Pancreas (tissue), 10 donors: Measurements from ENCODE around the gene EDDM13. TPM values are rescaled to one million over a fixed set of nuclear protein-coding genes. Genes with fewer than 3 reads are reported as not detected.

Experiments used
- ATAC-seq, 4 donors: fragments of 200-7000 bp; cut with Tn5 transposase; one replicate each; pipeline versions ENCODE4 v1.8.0 to v1.9.1; 2020; ENCODE audit warnings: mild to moderate bottlenecking in 4 of 4, moderate library complexity in 4 of 4
- DNase-seq, 6 donors: peaks; one replicate each; pipeline ENCODE4 v3.0.0-alpha.2; 2020
- FAIRE-seq: peaks from 2 replicates; lab custom pipeline; 2012; peaks lifted over from hg19 to GRCh38; lab: Jason Lieb, UNC
- H3K27ac ChIP-seq, 4 donors: fragments of 200-600 bp; sonication (generic); 1 replicate in 3 of 4; 2 replicates in 1 of 4; pipeline versions ENCODE4 v1.5.0 to v1.8.0; 2020
- H3K27me3 ChIP-seq, 4 donors: fragments of 200-600 bp; one replicate each; pipeline ENCODE4 v1.8.0; 2021
- H3K36me3 ChIP-seq, 3 donors: fragments of 200-600 bp; sonication (generic) in 1 of 3; one replicate each; pipeline versions ENCODE4 v1.5.0 to v1.8.0; 2020 to 2021
- H3K4me1 ChIP-seq, 3 donors: fragments of 200-600 bp; one replicate each; pipeline ENCODE4 v1.8.0; 2021
- H3K4me3 ChIP-seq, 4 donors: fragments of 200-600 bp; sonication (generic) in 2 of 4; one replicate each; pipeline versions ENCODE4 v1.5.0 to v1.8.0; 2020 to 2021
- H3K9me3 ChIP-seq, 4 donors: fragments of 200-600 bp; one replicate each; pipeline ENCODE4 v1.8.0; 2021
- WGBS, 2 donors: extraction: QIAGEN DNeasy Blood & Tissue Kit; methylation state at CpG; one replicate each; pipeline ENCODE4 v1.1.7; 2013; 5-methylcytosine and 5-hydroxymethylcytosine counted together
- intact Hi-C, 3 donors: fragments of 100-400 bp; cut with DNase I; formaldehyde crosslinking; loops; one replicate each; pipeline versions ENCODE4 v1.11.1 to v1.14.2; 2022
- polyA plus RNA-seq, 2 donors: library from polyadenylated mRNA; stranded (reverse); fragments of 200-250 nt; gene quantifications; one replicate each; pipeline ENCODE4 v1.2.3, GENCODE V29; 2013
- total RNA-seq, 6 donors: library from RNA; stranded (reverse); fragmentation: NEBNext Ultra II Directional in 4 of 6; extraction: Animal tissue kit (Norgen Biotek cat#: 25700) in 4 of 6; gene quantifications; one replicate each; pipeline versions ENCODE4 v1.2.1 to v1.2.4, GENCODE V29; 2021 to 2023
- TF ChIP-seq, protein P1 (sequence below), 4 donors: fragments of 200-600 bp; sonication (generic) in 3 of 4; IDR thresholded peaks; one replicate each; pipeline versions ENCODE4 v1.5.0 to v1.8.0; 2021; ENCODE audit warnings: antibody characterized with exemption in 4 of 4
- donor health status: healthy with polysubstance abuse.
- donor health status: DM: no; HTN: no; CAD: no; lungs with moderate emphysema.
- donor health status: DM: no; HTN: no; CAD: no.
- donor health status: control.
- donor health status: control.
- donor health status: Bipolar disorder and iron deficiency.
- donor health status: DM: yes; HTN: yes; CAD: no.
- donor health status: DM: no; HTN: no; CAD: no.
- donor health status: DM: no; HTN: no; CAD: no.
- donor health status: DM: yes; HTN: yes; CAD: no.

Gene EDDM13
- total and polyA plus RNA-seq, 8 donors: 0.49 TPM; not detected in 7

DNA sequence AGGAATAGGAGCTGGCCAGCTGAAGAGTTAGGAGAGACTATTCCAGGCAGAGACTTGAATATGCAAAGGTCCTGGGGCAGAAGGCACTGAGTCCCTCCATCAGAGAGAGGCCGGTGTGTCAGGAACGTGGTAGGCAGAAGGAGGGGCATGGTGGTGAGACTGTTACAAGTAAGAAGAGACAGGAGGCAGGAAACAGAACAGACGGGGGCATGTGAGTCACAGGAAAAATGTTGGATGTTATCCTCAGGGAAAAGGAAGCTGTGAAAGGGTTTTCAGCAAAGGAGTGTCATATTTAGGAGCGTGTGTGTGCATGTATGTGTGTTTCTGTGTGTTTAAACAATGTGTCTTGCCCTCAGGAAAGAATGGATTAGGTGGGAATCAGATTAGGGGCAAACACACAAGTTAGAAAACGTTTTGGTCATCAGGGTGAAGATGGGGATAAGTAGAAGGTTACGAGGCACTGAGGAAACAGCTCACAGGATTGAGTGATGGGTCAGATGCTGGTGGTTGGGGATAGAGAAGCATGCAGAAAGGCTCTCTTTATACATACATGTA lies 1.1 kb downstream of the EDDM13 start:
- no peaks in the 10 kb centered on the region for H3K4me1 ChIP-seq

DNA sequence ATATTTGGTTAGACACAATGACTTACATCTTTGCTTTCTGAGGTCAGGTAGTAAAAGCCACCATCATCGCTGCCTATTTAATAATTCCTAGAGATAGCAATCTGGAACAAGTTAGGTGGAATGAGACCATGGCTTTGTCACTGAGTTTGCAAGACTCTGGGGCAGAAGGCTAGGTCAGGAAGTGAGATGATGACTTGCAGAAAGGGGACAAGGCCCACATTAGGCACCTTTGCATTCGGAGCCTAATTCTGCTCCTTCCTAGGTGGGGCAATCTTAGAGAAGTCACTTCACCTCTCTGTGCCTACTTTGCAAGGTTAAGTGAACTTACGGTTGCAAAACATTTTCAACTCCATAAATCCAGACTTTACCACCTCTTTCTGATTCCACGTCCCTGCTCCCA lies 10.3 kb downstream of the EDDM13 start:
- Histone ChIP-seq H3K4me3 (no peak overlapping the region), H3K27ac (no peak overlapping the region), H3K36me3 (no peaks in the 10 kb centered on the region), H3K27me3 (no peaks in the 10 kb centered on the region), H3K4me1 (no peaks in the 10 kb centered on the region), H3K9me3 (no peaks in the 10 kb centered on the region)
- TF ChIP-seq, protein P1, sequence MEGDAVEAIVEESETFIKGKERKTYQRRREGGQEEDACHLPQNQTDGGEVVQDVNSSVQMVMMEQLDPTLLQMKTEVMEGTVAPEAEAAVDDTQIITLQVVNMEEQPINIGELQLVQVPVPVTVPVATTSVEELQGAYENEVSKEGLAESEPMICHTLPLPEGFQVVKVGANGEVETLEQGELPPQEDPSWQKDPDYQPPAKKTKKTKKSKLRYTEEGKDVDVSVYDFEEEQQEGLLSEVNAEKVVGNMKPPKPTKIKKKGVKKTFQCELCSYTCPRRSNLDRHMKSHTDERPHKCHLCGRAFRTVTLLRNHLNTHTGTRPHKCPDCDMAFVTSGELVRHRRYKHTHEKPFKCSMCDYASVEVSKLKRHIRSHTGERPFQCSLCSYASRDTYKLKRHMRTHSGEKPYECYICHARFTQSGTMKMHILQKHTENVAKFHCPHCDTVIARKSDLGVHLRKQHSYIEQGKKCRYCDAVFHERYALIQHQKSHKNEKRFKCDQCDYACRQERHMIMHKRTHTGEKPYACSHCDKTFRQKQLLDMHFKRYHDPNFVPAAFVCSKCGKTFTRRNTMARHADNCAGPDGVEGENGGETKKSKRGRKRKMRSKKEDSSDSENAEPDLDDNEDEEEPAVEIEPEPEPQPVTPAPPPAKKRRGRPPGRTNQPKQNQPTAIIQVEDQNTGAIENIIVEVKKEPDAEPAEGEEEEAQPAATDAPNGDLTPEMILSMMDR (IDR thresholded peaks at IDR 0.05): no peak
- intact Hi-C loops: no loop called here
- ATAC-seq (no peak), FAIRE-seq (no peak), DNase-seq (no peak)
- 90 to 92% methylated on average over 4 of the region's 4 CpGs for WGBS, 2 donors

More for the DNA sequence above, 1.1 kb downstream of the EDDM13 start:
- no peaks in the 10 kb centered on the region for H3K9me3 ChIP-seq
- no peak overlapping the region for H3K27ac ChIP-seq
- ATAC-seq (no peak), FAIRE-seq (no peak), DNase-seq (no peak)
- no peaks in the 10 kb centered on the region for H3K27me3 ChIP-seq
- H3K36me3 ChIP-seq: no peaks in the 10 kb centered on the region
- H3K4me3 ChIP-seq: no peak overlapping the region
- WGBS, 2 donors: 55 to 58% methylated on average over 6 of the region's 6 CpGs
- intact Hi-C loops: no loop called here
- TF ChIP-seq, protein P1 (IDR thresholded peaks at IDR 0.05): no peak

DNA sequence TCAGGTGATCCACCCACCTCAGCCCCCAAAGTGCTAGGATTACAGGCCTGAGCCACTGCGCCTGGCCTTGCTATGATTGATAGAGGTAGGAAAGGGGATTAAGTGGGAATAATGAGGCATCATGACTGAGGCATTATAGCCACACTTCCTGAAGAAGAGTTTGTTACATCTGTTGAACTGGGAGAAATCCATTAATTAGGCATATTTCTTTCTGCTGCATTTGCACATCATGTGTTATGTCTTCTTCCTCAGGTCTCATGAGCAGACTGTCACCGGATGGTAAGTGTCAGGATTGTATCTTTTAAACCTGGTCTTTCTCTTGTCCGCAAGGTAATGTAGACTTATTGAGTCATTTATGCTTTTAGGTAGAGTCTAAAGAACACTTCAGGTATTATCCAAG lies 12.2 kb downstream of the EDDM13 start:
- Histone ChIP-seq H3K4me1 (no peaks in the 10 kb centered on the region), H3K9me3 (no peaks in the 10 kb centered on the region), H3K4me3 (no peak overlapping the region), H3K27ac (no peak overlapping the region), H3K27me3 (no peaks in the 10 kb centered on the region), H3K36me3 (no peaks in the 10 kb centered on the region)
- intact Hi-C loops: no loop called here
- 93 to 96% methylated on average over 3 of the region's 3 CpGs for WGBS, 2 donors
- TF ChIP-seq, protein P1 (IDR thresholded peaks at IDR 0.05): no peak
- ATAC-seq: no peak
- DNase-seq: no peak
- no peak for FAIRE-seq

DNA sequence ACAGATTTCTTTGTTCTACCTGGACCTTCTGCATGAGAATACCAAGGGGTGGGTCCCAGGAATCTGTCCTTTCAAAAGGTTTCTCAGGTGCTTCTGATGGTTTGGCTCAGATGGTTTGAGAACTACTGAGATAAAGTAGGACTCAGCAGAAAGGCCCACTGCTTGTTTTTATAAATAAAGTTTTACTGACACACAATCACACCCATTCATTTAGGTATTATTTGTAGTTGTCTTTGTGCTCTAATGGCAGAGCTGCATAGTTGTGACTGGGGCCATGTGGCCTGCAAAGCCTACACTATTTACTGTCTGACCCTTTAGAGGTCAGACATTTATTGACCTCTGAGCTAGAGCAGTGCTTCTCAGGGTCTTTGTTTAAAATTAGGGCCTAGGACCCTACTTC lies 17.6 kb downstream of the EDDM13 start:
- no peak overlapping the region for H3K4me3 ChIP-seq
- H3K4me1 ChIP-seq: no peaks in the 10 kb centered on the region
- DNase-seq: no peak
- no peaks in the 10 kb centered on the region for H3K9me3 ChIP-seq
- no peak overlapping the region for H3K27ac ChIP-seq
- TF ChIP-seq, protein P1 (IDR thresholded peaks at IDR 0.05): no peak
- ATAC-seq: no peak
- FAIRE-seq: no peak
- intact Hi-C loops: no loop called here
- H3K36me3 ChIP-seq: no peaks in the 10 kb centered on the region
- H3K27me3 ChIP-seq: no peaks in the 10 kb centered on the region

DNA sequence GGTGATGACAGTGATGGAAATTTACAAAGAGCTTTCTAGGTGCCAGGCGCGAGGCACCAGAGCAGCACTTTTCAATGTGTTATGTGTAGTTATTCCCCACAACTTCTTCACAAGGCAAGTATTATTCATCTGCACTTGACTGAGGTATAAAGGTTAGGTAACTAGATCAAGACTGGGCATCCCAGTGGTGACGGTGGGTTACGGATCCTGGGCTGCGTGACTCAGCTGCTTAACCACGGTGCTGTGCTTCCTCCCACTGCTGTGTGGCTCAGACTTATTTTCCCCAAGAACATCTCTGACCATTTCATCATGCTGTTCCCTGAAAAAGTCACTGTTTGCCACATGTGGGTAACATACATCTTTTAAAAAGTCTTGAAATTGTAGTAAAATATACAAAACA lies 19.3 kb downstream of the EDDM13 start:
- FAIRE-seq (no peak), ATAC-seq (no peak), DNase-seq (no peak)
- Histone ChIP-seq H3K4me1 (no peaks in the 10 kb centered on the region), H3K27ac (no peak overlapping the region), H3K4me3 (no peak overlapping the region), H3K9me3 (no peaks in the 10 kb centered on the region), H3K36me3 (no peaks in the 10 kb centered on the region), H3K27me3 (no peaks in the 10 kb centered on the region)
- WGBS, 2 donors: 94 to 98% methylated on average over 6 of the region's 6 CpGs
- intact Hi-C loops: no loop called here
- TF ChIP-seq, protein P1 (IDR thresholded peaks at IDR 0.05): no peak
